OCI-LY7 (cell line): ENCODE results near the gene MYBPC1. TPM values are rescaled to one million over a fixed set of nuclear protein-coding genes. Genes with fewer than 3 reads are reported as not detected.
"Not testable (repeated sequence)": the region's sequence is repeated elsewhere in the genome, so short reads cannot be mapped to it uniquely, and the experiment has no call there.

Experiments
- BruUV-seq: library from RNA; stranded (reverse); fragments of 400-500 nt; replicated peaks from 2 replicates; lab custom pipeline; 2021; lab: Mats Ljungman, UMichigan
- CTCF ChIA-PET: fragments of 300-600 bp; sonication (Branson Sonifier 250); formaldehyde crosslinking; loops from one replicate; lab custom pipeline; 2022; ENCODE audit warnings: antibody characterized with exemption; ENCODE audit not compliant: unreplicated experiment; lab: Charles Lee
- POLR2A ChIA-PET: fragments of 300-600 bp; sonication (Branson Sonifier 250); formaldehyde crosslinking; loops from one replicate; lab custom pipeline; 2022; ENCODE audit warnings: antibody characterized with exemption; lab: Charles Lee
- DNase-seq: peaks from one replicate; pipeline ENCODE4 v3.0.0-alpha.2; 2015; ENCODE audit warnings: low spot score
- H2AFZ ChIP-seq: fragments of 200-600 bp; sonication (generic), shearing (Covaris generic); 2 replicates; pipeline ENCODE4 v1.6.1; 2014; ENCODE audit warnings: mild to moderate bottlenecking, antibody characterized with exemption, low read length, moderate library complexity
- H3K27ac ChIP-seq: fragments of 200-600 bp; sonication (generic); 2 replicates; pipeline ENCODE4 v1.5.1; 2014; ENCODE audit warnings: mixed run types, low read depth, mild to moderate bottlenecking, moderate library complexity, low read length, inconsistent platforms; ENCODE audit not compliant: poor library complexity, severe bottlenecking
- H3K36me3 ChIP-seq: fragments of 200-600 bp; sonication (generic); 2 replicates; pipeline ENCODE4 v1.6.1; 2014; ENCODE audit warnings: mild to moderate bottlenecking, antibody characterized with exemption, low read length, moderate library complexity, mixed read lengths; ENCODE audit not compliant: insufficient read depth
- H3K4me1 ChIP-seq: fragments of 200-600 bp; sonication (generic); 2 replicates; pipeline ENCODE4 v1.5.1; 2014; ENCODE audit warnings: mild to moderate bottlenecking, low read length; ENCODE audit not compliant: insufficient read depth, poor library complexity, severe bottlenecking
- H3K4me2 ChIP-seq: fragments of 200-600 bp; sonication (generic); 2 replicates; pipeline ENCODE4 v1.6.1; 2014; ENCODE audit warnings: mild to moderate bottlenecking, low read length
- H3K4me3 ChIP-seq: fragments of 200-600 bp; sonication (generic); 2 replicates; pipeline ENCODE4 v1.5.1; 2014; ENCODE audit warnings: mild to moderate bottlenecking, low read depth, low read length; ENCODE audit not compliant: poor library complexity, severe bottlenecking
- H3K79me2 ChIP-seq: fragments of 200-600 bp; sonication (generic); 2 replicates; pipeline ENCODE4 v1.6.1; 2016; ENCODE audit warnings: low read depth, mild to moderate bottlenecking, low read length, moderate library complexity, mixed read lengths; ENCODE audit not compliant: insufficient read depth
- H3K9me2 ChIP-seq: fragments of 200-600 bp; sonication (generic); 2 replicates; pipeline ENCODE4 v1.6.1; 2016; ENCODE audit warnings: mild to moderate bottlenecking, low read length, mixed read lengths; ENCODE audit not compliant: insufficient read depth
- H3K9me3 ChIP-seq: fragments of 200-600 bp; sonication (generic); 2 replicates; pipeline ENCODE4 v1.6.1; 2014; ENCODE audit warnings: mild to moderate bottlenecking, mixed run types, low read length, mixed read lengths
- H4K20me1 ChIP-seq: fragments of 200-600 bp; sonication (generic); 2 replicates; pipeline ENCODE4 v1.6.1; 2014; ENCODE audit warnings: mild to moderate bottlenecking, antibody characterized with exemption, low read length, moderate library complexity, mixed read lengths; ENCODE audit not compliant: insufficient read depth
- EZH2phosphoT487 ChIP-seq: fragments of 200-600 bp; sonication (generic); IDR thresholded peaks from 2 replicates; pipeline ENCODE4 v1.6.1; 2018; ENCODE audit warnings: low read depth, borderline replicate concordance, mild to moderate bottlenecking, mixed run types, antibody characterized with exemption, low read length, moderate library complexity, mixed read lengths
- intact Hi-C: fragments of 100-400 bp; cut with micrococcal nuclease; formaldehyde crosslinking; loops from one replicate; pipeline ENCODE4 v1.10.0; 2022; ENCODE audit not compliant: unreplicated experiment
- total RNA-seq, 2 experiments: library from RNA; depleted of rRNA in 1 of 2; stranded (reverse); fragments of >200 nt in 1 of 2; shearing (Covaris generic) in 1 of 2; gene quantifications; 2 replicates each; pipeline ENCODE4 v1.2.3, GENCODE V29; 2014 to 2022
- TF ChIP-seq, protein P1 (sequence below): fragments of 200-600 bp; sonication (generic); conservative IDR thresholded peaks from 2 replicates; pipeline ENCODE4 v1.5.1; 2014; ENCODE audit warnings: mild to moderate bottlenecking, antibody characterized with exemption, low read length, moderate library complexity, mixed read lengths

MYBPC1 gene
- total RNA-seq, 2 experiments from 2014 or later, result not detected

DNA sequence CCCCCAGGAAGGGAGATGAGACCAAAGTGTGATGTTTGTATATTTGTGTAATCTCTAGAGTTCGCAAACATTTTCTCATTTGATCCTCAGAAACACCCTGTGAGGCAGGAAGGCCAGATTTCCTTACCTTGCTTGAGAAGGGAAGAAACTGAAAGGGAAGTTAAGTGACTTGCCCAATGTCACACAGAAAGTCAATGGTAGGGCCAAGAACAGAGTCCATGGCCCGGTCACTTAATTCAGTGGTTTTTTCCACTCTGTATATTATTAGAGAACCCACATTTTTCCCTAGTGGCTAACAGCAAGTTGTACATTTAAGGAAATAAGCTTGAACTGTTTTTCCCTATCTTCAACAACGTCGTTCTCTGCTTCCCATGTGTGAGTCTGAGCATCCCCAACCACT, 77.1 kb downstream of the MYBPC1 start:
- TF ChIP-seq, protein P1, sequence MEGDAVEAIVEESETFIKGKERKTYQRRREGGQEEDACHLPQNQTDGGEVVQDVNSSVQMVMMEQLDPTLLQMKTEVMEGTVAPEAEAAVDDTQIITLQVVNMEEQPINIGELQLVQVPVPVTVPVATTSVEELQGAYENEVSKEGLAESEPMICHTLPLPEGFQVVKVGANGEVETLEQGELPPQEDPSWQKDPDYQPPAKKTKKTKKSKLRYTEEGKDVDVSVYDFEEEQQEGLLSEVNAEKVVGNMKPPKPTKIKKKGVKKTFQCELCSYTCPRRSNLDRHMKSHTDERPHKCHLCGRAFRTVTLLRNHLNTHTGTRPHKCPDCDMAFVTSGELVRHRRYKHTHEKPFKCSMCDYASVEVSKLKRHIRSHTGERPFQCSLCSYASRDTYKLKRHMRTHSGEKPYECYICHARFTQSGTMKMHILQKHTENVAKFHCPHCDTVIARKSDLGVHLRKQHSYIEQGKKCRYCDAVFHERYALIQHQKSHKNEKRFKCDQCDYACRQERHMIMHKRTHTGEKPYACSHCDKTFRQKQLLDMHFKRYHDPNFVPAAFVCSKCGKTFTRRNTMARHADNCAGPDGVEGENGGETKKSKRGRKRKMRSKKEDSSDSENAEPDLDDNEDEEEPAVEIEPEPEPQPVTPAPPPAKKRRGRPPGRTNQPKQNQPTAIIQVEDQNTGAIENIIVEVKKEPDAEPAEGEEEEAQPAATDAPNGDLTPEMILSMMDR, result no peak
- TF ChIP-seq EZH2phosphoT487, result no peak
- BruUV-seq, result no TSS peak
- POLR2A ChIA-PET, result interaction anchor here (1.1 to 1.8 kb wide), 2 partner anchors 17 to 26 kb away, joined by 3 to 5 read pairs; partner anchors contain the start of gene CHPT1
- intact Hi-C loops, result loop anchor here (2.0 to 10.0 kb wide), 3 partner anchors 25 to 257 kb away; partner anchors contain the start of gene CHPT1
- DNase-seq, result no peak
- Histone ChIP-seq H3K9me2 (no peaks in the 10 kb centered on the region), H3K4me1 (peaks cover 25% of the 10 kb centered on the region), H3K4me3 (peak overlapping the region; percentile 28), H3K79me2 (no peaks in the 10 kb centered on the region), H3K4me2 (peak overlapping the region; percentile 65), H3K9me3 (no peaks in the 10 kb centered on the region), H3K36me3 (no peaks in the 10 kb centered on the region), H4K20me1 (no peaks in the 10 kb centered on the region), H3K27ac (peak overlapping the region; percentile 40), H2AFZ (peak overlapping the region; percentile 99)
- CTCF ChIA-PET, result no interaction called here

- BruUV-seq, result no TSS peak
- Histone ChIP-seq H3K9me2 (no peaks in the 10 kb centered on the region), H3K9me3 (no peaks in the 10 kb centered on the region), H3K4me3 (no peak overlapping the region), H3K4me1 (peaks cover 17% of the 10 kb centered on the region), H3K79me2 (no peaks in the 10 kb centered on the region), H3K4me2 (no peak overlapping the region), H2AFZ (no peak overlapping the region), H3K27ac (no peak overlapping the region), H4K20me1 (no peaks in the 10 kb centered on the region), H3K36me3 (no peaks in the 10 kb centered on the region)
- CTCF ChIA-PET, result interaction anchor here (0.9 kb wide), 1 partner anchor 501 kb away, joined by 3 read pairs; no protein-coding TSS in a partner anchor
- POLR2A ChIA-PET, result interaction anchor here (0.7 to 2.1 kb wide), 3 partner anchors 8 to 153 kb away, joined by 3 to 8 read pairs (median 3); no protein-coding TSS in a partner anchor
- DNase-seq, result no peak
- intact Hi-C loops, result loop anchor here (10.0 kb wide), 1 partner anchor 261 kb away; no protein-coding TSS in a partner anchor
- no peak for TF ChIP-seq EZH2phosphoT487
- TF ChIP-seq, protein P1, result no peak
Observed at GRCh38 chr12:101675555-101675954, 80.8 kb downstream of the MYBPC1 start.

DNA sequence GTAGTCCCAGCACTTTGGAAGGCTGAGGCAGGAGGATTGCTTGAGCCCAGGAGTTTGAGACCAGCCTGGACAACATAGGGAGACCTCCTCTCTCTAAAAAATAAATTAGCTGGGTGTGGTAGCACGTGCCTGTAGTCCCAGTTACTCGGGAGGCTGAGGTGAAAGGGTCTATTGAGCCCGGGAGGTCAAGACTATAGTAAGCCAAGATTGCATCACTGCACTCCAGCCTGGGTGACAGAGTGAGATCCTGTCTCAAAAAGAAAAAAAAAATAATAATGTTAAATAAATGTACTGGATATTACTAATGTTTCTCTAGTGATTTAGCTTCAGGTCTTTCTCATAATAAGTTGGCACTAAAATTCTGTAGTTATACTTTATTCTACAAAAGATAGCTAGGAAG, 81.7 kb downstream of the MYBPC1 start:
- ChIA-PET CTCF (interaction anchor here (0.9 kb wide), 1 partner anchor 502 kb away, joined by 3 read pairs; no protein-coding TSS in a partner anchor), POLR2A (interaction anchor here (1.5 to 2.1 kb wide), 3 partner anchors 10 to 79 kb away, joined by 4 to 8 read pairs (median 4); no protein-coding TSS in a partner anchor)
- not testable (repeated sequence) for H3K4me1 ChIP-seq, H4K20me1 ChIP-seq, H3K79me2 ChIP-seq, DNase-seq, H3K27ac ChIP-seq, H3K9me3 ChIP-seq, H2AFZ ChIP-seq, H3K4me3 ChIP-seq, H3K36me3 ChIP-seq, BruUV-seq, H3K4me2 ChIP-seq, H3K9me2 ChIP-seq
- intact Hi-C loops, result loop anchor here (10.0 kb wide), 1 partner anchor 262 kb away; no protein-coding TSS in a partner anchor
